Endometrial microvascular endothelial cells (primary cell): ENCODE measurements around the gene COA8. TPM values are rescaled to one million over a fixed set of nuclear protein-coding genes. Genes with fewer than 3 reads are reported as not detected.
"Not testable (repeated sequence)": the region's sequence is repeated elsewhere in the genome, so short reads cannot be mapped to it uniquely, and the experiment has no call there.

ENCODE experiments used
- in situ Hi-C: cut with HindIII; loops from 2 replicates; pipeline ENCODE4 v1.10.0; 2017; ENCODE audit warnings: low sequenced_read_pairs, low pct_unique_long_range_greater_than_20kb; ENCODE audit errors: inconsistent ontology term
- total RNA-seq: library from RNA; depleted of rRNA; stranded (reverse); fragments of >200 nt; gene quantifications from one replicate; pipeline ENCODE4 v1.2.3, GENCODE V29; 2015; ENCODE audit errors: inconsistent ontology term

COA8 gene
- total RNA-seq, 1 donor from 2014 or later = 28.1 TPM

DNA sequence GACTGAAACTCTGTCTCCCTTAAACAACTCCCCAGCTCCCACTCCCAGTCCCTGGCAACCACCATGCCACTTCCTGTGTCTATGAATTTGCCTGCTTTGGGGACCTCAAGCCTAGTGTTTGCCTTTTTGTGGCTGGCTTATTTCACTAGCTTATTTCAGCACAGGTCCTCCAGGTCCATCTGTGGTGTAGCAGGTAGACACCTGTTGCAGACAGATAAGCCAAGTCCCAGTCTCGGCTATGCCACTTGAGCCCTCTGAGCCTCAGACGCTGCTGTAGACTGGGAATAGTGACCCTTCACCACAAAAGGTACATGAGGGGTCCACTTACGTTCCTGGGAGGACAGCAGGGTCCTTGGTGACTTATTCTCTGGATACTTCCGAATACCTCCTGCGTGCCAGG lies 41.9 kb downstream of the COA8 start:
- in situ Hi-C loops = no loop called here

DNA sequence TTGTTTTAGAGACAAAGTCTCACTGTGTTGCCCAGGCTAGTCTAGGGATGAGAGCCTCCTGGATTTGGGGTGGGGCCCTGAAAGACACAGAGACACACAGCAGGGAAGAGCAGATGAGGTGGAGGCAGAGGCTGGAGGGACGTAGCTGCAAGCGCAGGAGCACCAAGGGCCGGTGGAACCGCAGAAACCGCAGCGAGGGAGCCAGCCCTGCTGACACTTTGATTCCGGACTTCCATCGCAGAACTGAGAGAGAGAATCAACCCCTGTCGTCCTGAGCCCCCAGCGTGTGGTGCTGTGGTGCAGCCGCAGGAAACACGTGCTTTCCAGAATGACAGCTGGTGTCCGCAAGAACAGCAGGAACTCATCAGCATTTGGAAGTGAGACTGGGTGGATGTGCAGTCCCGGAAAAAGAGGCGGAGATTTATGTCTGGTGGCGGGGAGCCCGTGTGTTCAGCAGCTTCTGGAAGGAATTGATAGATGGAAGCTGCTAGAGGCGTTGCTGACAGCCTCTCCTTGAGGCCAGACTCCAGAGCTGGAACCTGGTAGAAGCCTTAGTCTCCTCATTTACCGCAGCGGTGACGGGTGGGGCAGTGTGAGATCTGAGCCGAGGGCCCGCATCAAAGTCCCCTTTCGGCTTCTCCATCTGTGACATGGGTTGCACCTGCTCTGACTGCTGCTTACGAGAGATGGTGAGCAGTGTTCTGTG lies 44.4 kb downstream of the COA8 start:
- in situ Hi-C loops = no loop called here

DNA sequence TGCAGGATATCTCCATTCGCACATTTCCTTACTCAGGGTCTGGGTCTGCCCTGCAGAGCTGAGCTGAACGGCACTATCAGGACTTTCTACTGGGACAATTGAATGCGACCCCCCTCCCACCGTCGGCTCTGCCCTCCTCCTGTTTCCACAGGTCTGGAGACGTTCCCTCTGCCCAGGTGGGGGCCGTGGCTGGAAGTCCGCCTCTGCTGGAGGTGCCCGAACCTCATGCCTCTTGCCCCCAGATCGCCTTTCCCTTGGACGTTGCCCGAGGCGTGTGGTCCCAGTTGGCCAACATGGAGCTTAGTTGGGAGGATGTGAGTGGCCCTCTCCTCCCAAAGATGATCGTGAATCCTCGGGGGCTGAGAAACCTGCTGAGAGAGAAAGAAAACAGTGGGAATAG lies 45.1 kb downstream of the COA8 start:
- in situ Hi-C loops = no loop called here

DNA sequence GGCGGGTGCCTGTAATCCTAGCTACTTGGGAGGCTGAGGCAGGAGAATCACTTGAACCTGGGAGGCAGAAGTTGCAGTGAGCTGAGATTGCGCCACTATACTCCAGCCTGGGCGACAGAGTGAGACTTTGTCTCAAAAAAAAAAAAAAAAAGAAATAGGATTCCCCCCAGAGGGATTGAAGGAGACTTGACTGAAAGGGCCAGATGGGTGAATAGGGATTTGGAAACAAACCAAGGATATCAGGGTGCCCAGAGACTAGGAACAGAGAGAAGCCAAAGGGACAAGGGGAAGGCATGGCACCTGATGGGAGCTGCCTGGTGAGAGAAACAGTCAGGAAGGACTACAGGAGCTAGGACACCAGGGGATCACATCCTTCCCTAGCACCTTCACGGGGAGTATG lies 46.3 kb downstream of the COA8 start:
- in situ Hi-C loops = not testable (repeated sequence)

DNA sequence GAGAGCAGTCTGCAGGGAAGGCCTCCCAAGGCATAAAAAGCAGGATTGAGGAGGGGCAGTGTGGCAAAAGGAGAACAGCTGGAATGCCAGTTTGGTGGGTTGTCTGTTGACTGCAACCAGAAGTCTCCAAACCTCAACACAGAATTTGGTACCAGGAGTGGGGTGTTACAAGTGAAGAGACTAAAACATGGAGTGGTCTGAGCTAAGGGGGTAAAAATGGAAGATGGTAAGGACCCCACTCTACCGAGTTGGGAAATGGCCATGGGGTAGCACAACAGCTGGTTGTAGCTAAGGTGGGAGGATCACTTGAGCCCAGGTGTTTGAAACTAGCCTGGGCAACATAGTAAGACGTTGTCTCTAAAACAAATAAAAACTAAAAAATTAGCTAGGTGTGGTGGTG lies 48.5 kb downstream of the COA8 start:
- in situ Hi-C loops = no loop called here

DNA sequence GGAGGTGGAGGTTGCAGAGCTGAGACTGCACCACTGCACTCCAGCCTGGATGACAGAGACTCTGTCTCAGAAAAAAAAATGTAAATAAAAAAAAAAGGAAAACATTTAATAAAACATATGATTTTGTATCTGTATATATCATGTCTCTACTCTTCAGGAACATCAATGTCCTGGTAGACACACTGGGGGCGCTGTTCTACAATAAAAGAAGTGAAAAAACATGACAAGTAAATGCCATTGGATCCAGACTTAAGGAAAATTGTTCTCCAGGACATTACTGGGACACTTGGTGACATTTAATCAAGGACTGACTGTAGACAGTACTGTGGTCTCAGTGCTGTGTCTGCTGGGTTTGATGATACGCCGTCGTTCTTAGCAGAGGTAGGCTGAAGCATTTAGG lies 50.8 kb downstream of the COA8 start:
- in situ Hi-C loops = no loop called here

DNA sequence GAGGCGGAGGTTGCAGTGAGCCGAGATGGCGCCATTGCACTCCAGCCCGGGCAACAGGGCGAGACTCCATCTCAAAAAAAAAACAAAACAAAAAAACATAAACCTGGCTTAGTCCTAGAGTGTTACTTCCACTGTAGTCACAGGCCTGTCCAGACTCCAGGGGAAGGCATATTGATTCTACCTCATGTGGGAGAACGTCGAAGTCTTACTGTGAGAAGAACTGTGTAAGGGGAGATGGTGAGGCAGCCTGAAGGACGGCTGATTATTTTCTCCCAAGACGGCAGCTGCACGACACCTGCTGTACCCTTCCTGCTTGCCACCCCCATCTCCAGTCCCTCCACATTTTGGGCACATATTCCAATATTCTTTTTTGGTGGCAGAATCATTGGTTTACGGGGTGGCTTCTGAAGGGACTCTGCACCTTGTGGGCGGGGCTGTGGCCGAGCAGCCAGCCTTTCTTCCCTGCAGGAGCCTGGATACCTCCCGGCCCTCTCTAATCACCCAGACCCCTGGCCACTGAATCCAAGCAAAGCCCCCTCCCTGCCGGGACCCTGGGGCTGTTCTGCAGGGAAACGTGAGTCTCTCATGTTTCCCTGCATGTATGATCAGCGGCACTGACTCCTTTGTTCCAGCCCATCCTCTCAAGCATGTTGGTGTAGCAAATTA lies 54.0 kb downstream of the COA8 start:
- in situ Hi-C loops = no loop called here

DNA sequence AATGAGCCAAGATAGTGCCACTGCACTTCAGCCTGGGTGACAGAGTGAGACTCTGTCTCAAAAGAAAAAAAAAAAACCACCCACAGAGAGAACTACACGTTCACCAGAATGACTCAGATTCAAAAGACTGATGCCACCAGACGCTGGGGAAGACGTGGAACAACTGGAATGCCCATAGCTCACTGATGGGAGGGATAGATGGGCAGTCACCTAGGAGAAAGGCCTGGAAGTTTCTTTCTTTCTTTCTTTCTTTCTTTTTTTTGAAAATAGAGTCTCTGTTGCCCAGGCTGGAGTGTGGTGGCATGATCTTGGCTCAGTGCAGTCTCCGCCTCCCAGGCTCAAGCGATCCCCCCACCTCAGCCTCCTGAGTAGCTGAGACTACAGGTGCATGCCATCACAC lies 56.3 kb downstream of the COA8 start:
- in situ Hi-C loops = no loop called here

DNA sequence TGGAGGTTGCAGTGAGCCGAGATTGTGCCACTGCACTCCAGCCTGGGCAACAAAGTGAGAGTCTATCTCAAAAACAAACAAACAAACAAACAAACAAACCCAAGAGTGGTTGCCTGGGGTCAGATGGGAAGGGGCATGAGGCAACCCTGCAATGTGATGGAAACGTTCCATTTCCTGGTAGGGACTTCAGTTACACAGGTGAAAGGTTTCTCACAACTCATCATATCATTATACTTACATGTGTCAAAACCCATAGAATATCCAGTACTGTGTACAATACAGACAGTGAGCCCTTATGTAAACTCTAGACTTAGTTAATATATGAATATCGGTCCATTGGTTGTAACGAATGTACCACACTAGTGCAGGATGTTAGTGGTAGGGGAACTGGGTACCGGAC lies 59.1 kb downstream of the COA8 start:
- in situ Hi-C loops = no loop called here

DNA sequence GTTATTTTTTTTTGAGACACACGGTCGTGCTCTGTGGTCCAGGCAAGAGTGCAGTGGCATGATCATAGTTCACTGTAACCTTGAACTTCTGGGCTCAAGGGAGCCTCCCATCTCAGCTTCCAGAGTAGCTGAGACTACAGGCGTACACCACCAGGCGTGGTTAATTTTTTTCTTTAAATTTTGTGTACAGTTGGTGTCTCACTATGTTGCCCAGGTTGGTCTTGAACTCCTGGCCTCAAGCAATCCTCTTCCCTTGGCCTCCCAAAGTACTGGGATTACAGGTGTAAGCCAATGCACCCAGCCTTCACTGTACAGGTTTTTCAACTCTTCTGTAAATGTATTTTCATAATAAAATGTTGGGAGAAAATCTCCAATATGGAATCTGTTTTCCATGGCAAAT lies 60.5 kb downstream of the COA8 start:
- in situ Hi-C loops = no loop called here

DNA sequence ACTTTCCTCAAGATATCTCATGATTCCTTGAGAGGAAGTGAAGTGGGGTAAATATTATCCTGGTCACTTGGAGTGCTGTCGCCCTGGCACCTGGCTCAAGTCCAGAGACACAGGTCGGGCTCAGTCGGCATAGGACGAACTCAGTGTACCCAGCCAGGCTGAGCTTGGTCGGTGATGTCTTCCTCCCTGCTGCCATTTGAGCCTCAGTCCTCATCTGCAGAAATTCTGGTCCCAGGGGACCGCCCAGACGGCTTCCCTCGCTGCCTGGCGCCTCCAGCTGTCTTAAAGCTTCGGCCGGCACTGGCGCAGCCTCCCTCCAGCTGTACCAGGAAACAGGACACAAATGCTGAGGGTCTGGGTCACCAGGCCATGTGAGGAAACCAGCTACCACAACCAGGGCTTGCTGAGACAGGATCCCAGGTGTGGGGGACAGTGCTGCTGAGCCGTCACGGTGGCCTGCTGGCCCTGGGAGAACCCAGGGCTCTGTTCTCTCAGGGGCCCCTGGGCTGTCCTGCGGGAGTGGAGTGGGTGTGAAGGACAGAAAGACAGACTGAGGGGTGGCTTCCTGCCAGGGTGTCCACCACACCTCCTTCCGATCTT lies 61.2 kb downstream of the COA8 start:
- in situ Hi-C loops = no loop called here

DNA sequence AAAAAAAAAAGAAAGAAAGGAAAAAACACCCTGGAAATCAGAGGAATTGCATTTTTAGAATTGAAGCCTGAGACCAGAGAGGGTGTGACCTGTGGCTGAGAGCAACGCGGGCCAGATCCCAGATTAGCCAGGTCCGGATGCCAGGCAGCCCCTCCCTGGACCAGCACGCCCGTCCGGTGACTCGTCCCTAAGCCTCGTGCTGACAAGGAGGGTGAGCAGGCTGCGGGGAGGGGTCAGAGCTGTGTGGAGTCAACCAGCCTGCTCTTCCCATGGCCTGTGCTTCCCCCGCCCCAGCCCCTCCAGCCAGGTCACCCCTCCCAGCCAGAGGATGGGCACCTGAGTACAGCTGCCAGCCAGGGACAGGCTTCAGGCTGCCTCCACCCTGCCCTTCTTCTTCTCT lies 62.1 kb downstream of the COA8 start:
- in situ Hi-C loops = no loop called here

DNA sequence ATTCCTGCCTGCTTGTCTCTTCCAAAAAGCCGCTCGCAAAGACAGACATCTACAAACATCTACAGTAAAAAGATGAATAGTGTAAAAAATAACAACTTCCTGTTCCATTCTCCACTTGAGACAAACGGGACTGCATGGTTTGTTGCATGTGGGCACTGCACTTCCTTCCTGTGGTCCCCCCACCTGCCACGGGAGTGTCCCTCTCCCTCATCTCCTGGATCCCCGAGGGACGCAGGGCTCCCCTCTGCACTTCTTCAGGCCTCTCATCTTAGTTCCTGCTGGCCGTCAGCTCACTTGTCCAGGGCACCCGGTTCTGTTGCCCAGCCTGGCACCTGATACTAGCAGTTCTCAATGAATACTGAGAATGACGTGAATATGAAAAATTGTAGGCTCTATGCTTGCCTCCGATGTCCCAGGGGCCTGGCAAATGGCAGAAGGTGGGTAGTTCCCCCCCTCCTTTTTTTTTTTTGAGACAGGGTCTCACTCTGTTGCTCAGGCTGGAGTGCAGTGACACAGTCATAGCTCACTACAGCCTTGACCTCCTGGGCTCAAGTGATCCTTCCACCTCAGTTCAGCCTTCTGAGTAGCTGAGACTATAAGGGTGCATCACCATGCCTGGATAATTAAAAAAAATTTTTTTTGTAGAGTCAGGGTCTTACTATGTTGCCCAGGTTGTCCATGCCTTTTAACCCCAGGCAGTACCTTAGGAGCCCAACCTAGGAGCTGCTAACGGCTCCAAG lies 62.8 kb downstream of the COA8 start:
- in situ Hi-C loops = no loop called here

DNA sequence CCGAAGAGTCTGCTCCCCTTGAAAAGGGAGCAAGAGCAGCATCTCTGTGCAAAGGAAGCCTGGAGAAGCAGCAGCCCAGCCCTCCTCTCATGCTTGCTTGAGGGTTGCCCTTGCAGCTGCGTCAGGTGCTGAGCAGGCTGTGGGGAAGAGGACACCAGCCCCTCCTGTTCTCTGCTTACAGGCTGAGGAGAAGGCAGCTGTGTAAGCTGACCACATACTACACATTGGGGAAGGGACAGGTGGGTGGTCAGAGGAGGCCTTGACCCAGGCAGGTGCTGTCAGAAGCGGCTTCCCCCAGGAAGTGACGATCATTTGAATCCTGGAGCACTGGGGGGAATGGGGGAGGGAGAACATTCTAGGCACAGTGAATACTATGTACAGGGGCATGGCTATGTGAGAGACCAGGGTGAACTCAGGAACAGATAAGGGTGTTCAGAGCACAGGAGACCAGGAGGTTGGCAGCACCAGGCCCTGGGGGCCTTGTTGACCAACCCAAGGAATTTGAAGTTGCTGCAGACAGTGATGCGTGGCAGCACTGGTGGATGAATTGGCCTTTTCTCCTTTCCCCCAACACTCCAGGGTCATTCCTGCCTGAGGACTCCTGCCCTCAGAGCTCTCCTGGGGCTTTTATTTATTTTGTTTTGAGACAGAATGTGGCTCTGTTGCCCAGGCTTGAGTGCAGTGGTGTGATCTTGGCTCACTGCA lies 63.5 kb downstream of the COA8 start:
- in situ Hi-C loops = no loop called here

DNA sequence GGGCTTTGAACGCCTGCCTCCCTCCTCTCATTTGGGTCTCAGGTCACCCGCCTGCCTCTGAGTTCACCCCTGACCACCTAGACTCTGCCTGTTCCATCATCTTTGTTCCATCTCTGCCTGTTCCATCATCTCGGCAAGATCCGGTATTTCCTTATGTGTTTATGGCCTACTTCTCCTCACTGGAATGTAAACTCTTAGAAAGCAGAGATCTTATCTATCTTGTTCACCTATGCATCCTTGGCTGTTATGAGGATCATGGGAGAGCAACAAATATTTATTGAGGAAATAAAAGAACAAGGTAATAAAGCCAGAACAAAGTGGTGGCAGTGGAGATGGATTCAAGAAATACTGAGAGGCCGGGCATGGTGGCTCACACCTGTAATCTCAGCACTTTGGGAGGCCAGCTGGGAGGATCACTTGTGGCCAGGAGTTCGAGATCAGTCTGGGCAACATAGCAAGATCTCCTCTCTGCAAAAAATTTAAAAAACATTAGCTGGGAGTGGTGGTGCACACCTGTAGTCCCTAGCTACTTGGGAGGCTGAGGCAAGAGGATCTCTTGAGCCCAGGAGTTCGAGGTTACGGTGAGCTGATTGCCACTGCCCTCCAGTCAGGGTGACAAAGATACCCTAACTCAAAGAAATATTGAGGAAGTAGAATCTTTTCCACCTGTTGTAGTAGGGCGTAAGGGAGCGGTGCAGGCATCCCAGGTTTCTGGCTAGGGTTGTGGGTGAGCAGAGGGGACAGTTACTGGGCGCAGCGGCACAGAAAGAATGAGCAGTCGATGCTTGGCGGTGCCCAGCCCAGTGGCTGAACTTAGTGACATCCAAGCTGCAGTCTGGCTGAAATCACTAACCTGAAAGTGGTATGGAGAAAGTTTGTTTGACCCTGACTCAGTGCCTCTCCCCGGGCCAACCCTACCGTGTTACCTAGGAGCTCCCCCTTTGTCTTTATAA lies 64.6 kb downstream of the COA8 start:
- in situ Hi-C loops = no loop called here

DNA sequence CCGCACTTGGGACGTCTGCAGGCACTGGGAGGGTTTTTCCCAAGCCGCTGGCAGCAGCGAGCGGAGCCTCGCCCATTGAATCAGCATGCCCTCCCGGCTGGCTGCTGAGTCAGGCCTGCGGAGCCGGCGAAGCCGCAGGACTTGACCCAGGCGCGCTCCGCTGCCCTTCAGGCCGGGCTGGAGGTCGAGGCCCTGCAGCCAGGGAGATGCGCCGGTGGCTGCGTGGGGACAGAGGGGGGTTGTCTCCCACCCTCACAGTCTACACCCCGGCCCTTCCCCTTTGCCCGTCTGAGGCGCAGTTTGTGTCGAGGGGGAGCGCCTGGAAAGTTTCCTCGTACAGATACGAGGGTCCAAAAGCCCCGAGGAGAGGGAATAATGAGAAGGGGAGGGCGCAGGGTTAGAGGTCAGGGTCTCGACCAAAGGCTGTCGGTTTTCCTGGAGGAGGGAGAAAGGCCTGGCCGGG lies 65.5 kb downstream of the COA8 start:
- in situ Hi-C loops = no loop called here

DNA sequence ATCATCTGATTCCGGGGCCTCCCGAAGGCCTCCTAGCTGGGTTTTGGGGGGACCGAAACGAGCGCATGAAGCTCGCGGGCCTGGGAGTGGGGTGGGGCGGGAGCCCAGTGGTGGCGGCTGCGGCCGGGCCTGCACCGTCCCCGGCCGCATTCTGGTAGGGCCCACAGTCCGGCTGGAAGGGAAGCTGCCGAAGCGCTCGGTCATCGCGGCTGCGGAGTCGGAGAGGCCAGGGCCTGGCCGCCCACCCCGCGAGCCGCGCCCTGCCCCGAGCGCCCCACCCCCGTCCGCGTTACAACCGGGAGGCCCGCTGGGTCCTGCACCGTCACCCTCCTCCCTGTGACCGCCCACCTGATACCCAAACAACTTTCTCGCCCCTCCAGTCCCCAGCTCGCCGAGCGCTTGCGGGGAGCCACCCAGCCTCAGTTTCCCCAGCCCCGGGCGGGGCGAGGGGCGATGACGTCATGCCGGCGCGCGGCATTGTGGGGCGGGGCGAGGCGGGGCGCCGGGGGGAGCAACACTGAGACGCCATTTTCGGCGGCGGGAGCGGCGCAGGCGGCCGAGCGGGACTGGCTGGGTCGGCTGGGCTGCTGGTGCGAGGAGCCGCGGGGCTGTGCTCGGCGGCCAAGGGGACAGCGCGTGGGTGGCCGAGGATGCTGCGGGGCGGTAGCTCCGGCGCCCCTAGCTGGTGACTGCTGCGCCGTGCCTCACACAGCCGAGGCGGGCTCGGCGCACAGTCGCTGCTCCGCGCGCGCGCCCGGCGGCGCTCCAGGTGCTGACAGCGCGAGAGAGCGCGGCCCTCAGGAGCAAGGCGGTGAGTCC lies 66.1 kb downstream of the COA8 start, which contains the start of gene KLC1:
TSS of gene KLC1 (plus strand) at position 528 of the 819 bp plus-strand sequence. CDS start 25,354 bp downstream, outside the sequence.
- in situ Hi-C loops = no loop called here
